ENCODE measurements around the gene CCAR1.
"Not testable (repeated sequence)": the region's sequence is repeated elsewhere in the genome, so short reads cannot be mapped to it uniquely, and the experiment has no call there.

The CCAR1 gene

DNA sequence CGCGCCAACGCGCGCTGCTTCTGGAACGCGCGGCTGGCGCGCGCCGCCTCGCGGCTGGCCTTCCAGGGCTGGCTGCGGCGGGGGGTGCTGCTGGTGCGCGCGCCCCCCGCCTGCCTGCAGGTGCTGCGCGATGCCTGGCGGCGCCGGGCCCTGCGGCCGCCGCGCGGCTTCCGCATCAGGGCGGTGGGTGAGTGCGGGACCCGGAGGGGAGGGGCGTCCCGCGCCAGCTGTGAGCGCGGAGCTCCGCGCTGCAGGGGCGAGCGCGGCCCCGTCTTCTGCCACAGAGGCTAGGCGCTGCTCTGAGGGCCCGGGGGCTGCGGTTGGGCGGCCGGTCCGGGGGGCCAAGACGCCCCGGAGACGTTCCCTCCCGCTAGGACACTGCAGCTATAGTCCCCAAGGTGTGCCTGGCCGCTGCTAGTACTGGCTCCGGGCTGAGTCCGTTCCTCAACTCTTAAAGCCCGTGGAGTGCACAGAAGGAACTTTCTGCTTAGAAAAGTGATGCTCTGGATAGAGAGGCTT lies 107.1 kb downstream of the CCAR1 start:
- DNase-seq (ENCODE audit: low read depth), result not testable (repeated sequence)

DNA sequence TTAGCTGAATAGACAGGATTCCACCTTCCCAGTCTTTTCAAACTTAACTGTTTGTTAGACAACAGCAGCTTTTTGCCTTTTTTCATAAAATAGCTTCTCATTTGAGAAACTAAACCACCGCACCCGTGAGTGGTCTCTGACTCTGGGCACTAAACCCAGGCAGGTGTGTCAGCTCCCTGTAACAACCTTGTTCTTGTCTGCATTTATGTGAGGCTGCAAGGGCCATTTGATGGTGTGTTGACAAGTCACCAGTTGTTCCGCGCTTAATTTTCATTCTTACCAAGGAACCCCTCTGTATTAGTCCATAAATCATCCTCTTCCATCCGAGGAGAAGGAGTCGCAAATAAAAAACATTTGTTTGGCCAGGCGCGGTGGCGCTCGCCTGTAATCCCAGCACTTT lies 107.8 kb downstream of the CCAR1 start:
- no peak for DNase-seq (ENCODE audit: low read depth)

DNA sequence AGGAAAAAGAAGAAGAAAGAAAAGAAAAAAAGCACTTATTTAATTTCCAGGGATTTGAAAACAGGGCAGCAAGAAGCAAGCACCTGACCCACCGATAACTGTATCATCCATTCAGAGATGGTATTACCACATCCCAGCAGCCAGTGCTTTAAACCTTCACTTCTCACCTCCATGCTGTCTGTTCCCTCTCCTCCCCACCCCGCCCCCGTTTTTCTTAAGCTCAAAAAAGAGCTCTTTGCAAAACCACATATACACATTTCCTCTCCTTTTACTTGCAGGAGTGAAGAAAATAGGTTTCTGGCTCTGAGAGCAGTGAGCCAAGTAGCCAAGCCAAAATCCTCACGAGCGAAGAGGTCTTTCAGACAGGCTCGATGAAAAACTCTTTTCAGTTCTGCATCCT lies 108.5 kb downstream of the CCAR1 start:
- DNase-seq (ENCODE audit: low read depth), result no peak

DNA sequence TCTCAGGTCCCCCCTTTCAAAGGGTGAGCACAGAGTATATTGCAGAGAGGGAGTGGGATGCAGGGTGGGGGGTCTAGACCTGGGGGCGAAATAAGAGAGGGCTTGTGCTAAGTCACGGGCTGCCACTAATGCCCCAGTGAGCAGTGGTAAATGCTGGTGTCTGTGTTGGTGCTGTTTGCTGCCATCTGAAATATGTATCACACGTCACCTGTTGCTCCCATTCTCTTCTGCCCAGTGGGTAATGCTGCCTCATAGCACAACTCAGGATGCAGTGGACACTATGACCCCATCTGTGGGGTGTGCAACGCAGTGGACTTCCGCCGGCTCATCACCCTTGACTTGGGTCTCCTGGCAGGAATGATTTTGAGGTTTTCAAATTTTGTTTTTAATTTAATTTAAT lies 108.9 kb downstream of the CCAR1 start:
- DNase-seq (ENCODE audit: low read depth), result no peak

DNA sequence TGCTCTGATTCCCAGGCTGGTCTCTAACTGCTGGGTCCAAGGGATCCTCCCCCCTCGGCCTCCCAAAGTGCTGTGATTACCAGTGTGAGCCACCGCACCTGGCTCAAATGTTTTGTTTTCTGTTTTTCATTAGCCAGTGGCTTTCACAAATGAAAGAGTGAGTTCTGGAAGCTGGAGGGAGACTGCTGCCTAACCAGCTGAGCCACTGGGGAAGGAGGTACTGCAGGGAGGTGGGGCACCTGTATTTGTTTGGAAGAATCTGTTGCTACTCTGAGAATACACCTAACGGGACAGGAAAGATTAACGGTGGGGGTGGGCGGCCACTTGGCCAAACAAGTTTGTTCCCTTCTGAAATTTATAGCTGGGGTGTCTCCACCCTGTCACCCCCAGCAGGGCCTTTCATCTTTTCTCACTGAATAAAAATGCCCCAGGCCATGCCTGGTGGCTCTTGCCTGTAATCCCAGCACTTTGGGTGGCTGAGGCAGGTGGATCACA lies 111.0 kb downstream of the CCAR1 start:
- no peak for DNase-seq (ENCODE audit: low read depth)

DNA sequence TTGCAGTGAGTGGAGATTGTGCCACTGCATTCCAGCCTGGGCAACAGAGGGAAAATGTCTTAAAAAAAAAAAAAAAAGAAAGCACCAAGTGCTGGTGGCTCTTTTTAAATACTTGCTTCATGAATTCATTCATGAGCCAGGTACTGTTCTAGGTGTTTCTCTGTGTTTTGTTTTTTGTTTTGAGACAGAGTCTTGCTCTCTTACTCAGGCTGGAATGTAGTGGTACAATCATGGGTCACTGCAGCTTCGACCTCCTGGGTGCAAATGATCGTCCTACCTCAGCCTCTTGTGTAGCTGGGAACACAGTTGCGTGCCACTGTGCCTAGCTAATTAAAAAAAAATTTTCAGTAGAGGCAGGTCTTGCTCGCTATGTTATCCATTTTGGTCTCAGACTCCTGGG lies 111.6 kb downstream of the CCAR1 start:
- DNase-seq (ENCODE audit: low read depth), result no peak

DNA sequence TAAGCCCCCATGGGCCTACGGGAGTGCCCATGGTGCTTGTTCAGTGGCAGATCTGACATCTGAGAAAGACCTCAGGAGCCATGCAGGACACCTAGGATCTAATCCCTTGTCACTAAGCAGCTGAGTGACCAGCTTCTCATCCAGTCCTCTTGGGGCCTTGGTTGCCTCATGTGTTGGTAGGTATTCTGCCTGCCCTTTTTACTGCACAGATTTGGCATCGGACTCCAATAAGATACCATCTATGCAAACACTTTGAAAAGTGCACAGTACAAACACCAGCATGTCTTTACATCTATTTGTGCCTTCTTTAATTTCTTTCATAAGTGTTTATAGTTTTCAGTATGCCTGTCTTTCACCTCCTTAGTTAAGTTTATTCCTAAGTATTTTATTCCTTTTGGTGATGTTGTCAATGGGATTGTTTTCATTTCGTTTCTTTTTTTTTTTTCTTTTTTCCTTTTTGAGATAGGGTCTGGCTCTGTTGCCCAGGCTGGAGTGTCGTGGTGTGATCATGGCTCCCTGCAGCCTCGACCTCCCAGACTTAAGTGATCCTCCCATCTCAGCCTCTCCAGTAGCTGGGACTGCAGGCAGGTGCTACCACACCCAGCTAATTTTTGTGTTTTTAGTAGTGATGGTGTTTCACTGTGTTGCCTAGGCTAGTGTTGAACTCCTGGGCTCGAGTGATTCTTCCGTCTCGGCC lies 116.7 kb downstream of the CCAR1 start:
- no peak for DNase-seq (ENCODE audit: low read depth)

DNA sequence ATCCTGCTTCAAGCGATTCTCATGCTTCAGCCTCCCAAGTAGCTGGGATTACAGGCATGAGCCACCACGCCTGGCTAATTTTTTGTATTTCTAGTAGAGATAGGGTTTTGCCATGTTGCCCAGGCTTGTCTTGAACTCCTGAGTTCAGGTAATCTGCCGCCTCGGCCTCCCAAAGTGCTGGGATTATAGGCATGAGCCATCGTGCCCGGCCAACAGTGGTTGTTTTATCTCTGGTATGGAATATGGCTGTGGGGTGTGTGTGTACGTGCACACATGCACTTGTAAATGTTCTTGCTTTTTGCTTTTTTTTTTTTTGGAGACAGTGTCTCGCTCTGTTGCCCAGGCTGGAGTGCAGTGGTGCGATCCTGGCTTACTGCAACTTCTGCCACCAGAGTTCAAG lies 119.6 kb downstream of the CCAR1 start:
- DNase-seq (ENCODE audit: low read depth), result not testable (repeated sequence)
